Activated CD8-positive, alpha-beta memory T cell treated with anti-CD3 and anti-CD28 coated beads, Interleukin-2, amount 10 ng/mL, durations not matched to agents 7 days and 5 days (primary cell): ENCODE results near the gene PLPP3. TPM values are rescaled to one million over a fixed set of nuclear protein-coding genes. Genes with fewer than 3 reads are reported as not detected.

Experiments used
- ATAC-seq: fragments of 150-1000 bp; cut with Tn5 transposase; one replicate; pipeline ENCODE4 v1.10.0; 2021; ENCODE audit warnings: moderate library complexity
- CTCF ChIA-PET: fragments of 350-600 bp; sonication (Branson Sonifier 250); formaldehyde crosslinking; loops from one replicate; lab custom pipeline; 2021; ENCODE audit warnings: antibody characterized with exemption; lab: Charles Lee
- DNase-seq: peaks from one replicate; pipeline ENCODE4 v3.0.0-alpha.2; 2020
- H3K27ac Mint-ChIP-seq: one replicate; pipeline ENCODE4 v1.8.0; 2021; ENCODE audit warnings: mild to moderate bottlenecking, mixed read lengths
- H3K27me3 Mint-ChIP-seq: one replicate; pipeline ENCODE4 v1.8.0; 2021; ENCODE audit warnings: mixed read lengths
- H3K36me3 Mint-ChIP-seq: one replicate; pipeline ENCODE4 v1.8.0; 2021; ENCODE audit warnings: mild to moderate bottlenecking, mixed read lengths
- H3K4me1 Mint-ChIP-seq: one replicate; pipeline ENCODE4 v1.8.0; 2021; ENCODE audit warnings: mixed read lengths
- H3K4me3 Mint-ChIP-seq: one replicate; pipeline ENCODE4 v1.8.0; 2021; ENCODE audit warnings: mild to moderate bottlenecking, moderate library complexity, mixed read lengths
- H3K9me3 Mint-ChIP-seq: one replicate; pipeline ENCODE4 v1.8.0; 2022; ENCODE audit warnings: low read depth, mixed read lengths
- total RNA-seq, 2 experiments: library from RNA; stranded (reverse); gene quantifications; one replicate each; pipeline ENCODE4 v1.2.3, GENCODE V29; 2021

The PLPP3 gene
- total RNA-seq, 2 experiments from 2014 or later: not detected

- Mint-ChIP-seq H3K36me3 (no peaks in the 10 kb centered on the region), H3K27ac (no peak overlapping the region), H3K9me3 (no peaks in the 10 kb centered on the region), H3K4me3 (no peak overlapping the region), H3K27me3 (no peaks in the 10 kb centered on the region), H3K4me1 (no peaks in the 10 kb centered on the region)
- CTCF ChIA-PET: interaction anchor here (1.0 kb wide), 1 partner anchor 14 kb away, joined by 3 read pairs; no protein-coding TSS in a partner anchor
- DNase-seq (no peak), ATAC-seq (no peak)
These were observed 8.4 kb downstream of the PLPP3 start for GRCh38 chr1:56570924-56571372.

- ATAC-seq (no peak), DNase-seq (no peak)
- CTCF ChIA-PET: no interaction called here
- H3K27ac Mint-ChIP-seq: no peak overlapping the region
- no peak overlapping the region for H3K4me3 Mint-ChIP-seq
- no peaks in the 10 kb centered on the region for H3K36me3 Mint-ChIP-seq
- no peaks in the 10 kb centered on the region for H3K27me3 Mint-ChIP-seq
- H3K9me3 Mint-ChIP-seq: no peaks in the 10 kb centered on the region
- H3K4me1 Mint-ChIP-seq: peaks cover 4% of the 10 kb centered on the region
These were observed 9.7 kb downstream of the PLPP3 start for GRCh38 chr1:56569661-56570060.

- no peak for ATAC-seq
- Mint-ChIP-seq H3K9me3 (no peaks in the 10 kb centered on the region), H3K4me1 (peaks cover 4% of the 10 kb centered on the region), H3K36me3 (no peaks in the 10 kb centered on the region), H3K4me3 (no peak overlapping the region), H3K27me3 (no peaks in the 10 kb centered on the region), H3K27ac (no peak overlapping the region)
- no peak for DNase-seq
- CTCF ChIA-PET: no interaction called here
These were observed 12.4 kb downstream of the PLPP3 start for GRCh38 chr1:56566994-56567393.

- no peak overlapping the region for H3K27ac Mint-ChIP-seq
- ATAC-seq: no peak
- H3K36me3 Mint-ChIP-seq: no peaks in the 10 kb centered on the region
- no peak for DNase-seq
- H3K27me3 Mint-ChIP-seq: no peaks in the 10 kb centered on the region
- CTCF ChIA-PET: no interaction called here
- H3K9me3 Mint-ChIP-seq: no peaks in the 10 kb centered on the region
- H3K4me3 Mint-ChIP-seq: no peak overlapping the region
- H3K4me1 Mint-ChIP-seq: peaks cover 4% of the 10 kb centered on the region
These were observed 13.2 kb downstream of the PLPP3 start for GRCh38 chr1:56566061-56566744.

GRCh38 chr1:56564615-56565014 is 14.7 kb downstream of the PLPP3 start:
- ATAC-seq (no peak), DNase-seq (no peak)
- Mint-ChIP-seq H3K4me1 (peaks cover 4% of the 10 kb centered on the region), H3K27me3 (no peaks in the 10 kb centered on the region), H3K36me3 (no peaks in the 10 kb centered on the region), H3K4me3 (no peak overlapping the region), H3K27ac (no peak overlapping the region), H3K9me3 (no peaks in the 10 kb centered on the region)
- CTCF ChIA-PET: no interaction called here

GRCh38 chr1:56563568-56563967 is 15.8 kb downstream of the PLPP3 start:
- Mint-ChIP-seq H3K27ac (no peak overlapping the region), H3K4me1 (peaks cover 4% of the 10 kb centered on the region), H3K27me3 (no peaks in the 10 kb centered on the region), H3K4me3 (no peak overlapping the region), H3K9me3 (no peaks in the 10 kb centered on the region), H3K36me3 (no peaks in the 10 kb centered on the region)
- DNase-seq (no peak), ATAC-seq (no peak)
- CTCF ChIA-PET: no interaction called here

- H3K27me3 Mint-ChIP-seq: no peaks in the 10 kb centered on the region
- DNase-seq (no peak), ATAC-seq (no peak)
- peaks cover 4% of the 10 kb centered on the region for H3K4me1 Mint-ChIP-seq
- no peaks in the 10 kb centered on the region for H3K9me3 Mint-ChIP-seq
- H3K4me3 Mint-ChIP-seq: no peak overlapping the region
- CTCF ChIA-PET: no interaction called here
- no peak overlapping the region for H3K27ac Mint-ChIP-seq
- H3K36me3 Mint-ChIP-seq: no peaks in the 10 kb centered on the region
These were observed 16.4 kb downstream of the PLPP3 start for GRCh38 chr1:56562891-56563452.

- DNase-seq (no peak), ATAC-seq (no peak)
- no peaks in the 10 kb centered on the region for H3K27me3 Mint-ChIP-seq
- H3K9me3 Mint-ChIP-seq: no peaks in the 10 kb centered on the region
- H3K36me3 Mint-ChIP-seq: no peaks in the 10 kb centered on the region
- H3K4me3 Mint-ChIP-seq: no peak overlapping the region
- no peak overlapping the region for H3K27ac Mint-ChIP-seq
- peaks cover 4% of the 10 kb centered on the region for H3K4me1 Mint-ChIP-seq
- CTCF ChIA-PET: no interaction called here
These were observed 17.9 kb downstream of the PLPP3 start for GRCh38 chr1:56561227-56562019.

GRCh38 chr1:56557746-56558145 is 21.6 kb downstream of the PLPP3 start:
- ATAC-seq (no peak), DNase-seq (no peak)
- Mint-ChIP-seq H3K36me3 (no peaks in the 10 kb centered on the region), H3K27me3 (no peaks in the 10 kb centered on the region), H3K9me3 (no peaks in the 10 kb centered on the region), H3K4me1 (no peaks in the 10 kb centered on the region), H3K27ac (no peak overlapping the region), H3K4me3 (no peak overlapping the region)
- CTCF ChIA-PET: no interaction called here

- CTCF ChIA-PET: no interaction called here
- Mint-ChIP-seq H3K9me3 (no peaks in the 10 kb centered on the region), H3K4me3 (no peak overlapping the region), H3K36me3 (no peaks in the 10 kb centered on the region), H3K4me1 (no peaks in the 10 kb centered on the region), H3K27ac (no peak overlapping the region), H3K27me3 (no peaks in the 10 kb centered on the region)
- no peak for ATAC-seq
- no peak for DNase-seq
These were observed 23.9 kb downstream of the PLPP3 start for GRCh38 chr1:56555448-56555847.

- Mint-ChIP-seq H3K4me3 (no peak overlapping the region), H3K4me1 (no peaks in the 10 kb centered on the region), H3K27ac (no peak overlapping the region), H3K27me3 (no peaks in the 10 kb centered on the region), H3K9me3 (no peaks in the 10 kb centered on the region), H3K36me3 (no peaks in the 10 kb centered on the region)
- ATAC-seq (no peak), DNase-seq (no peak)
- CTCF ChIA-PET: no interaction called here
These were observed 26.3 kb downstream of the PLPP3 start for GRCh38 chr1:56553046-56553445.

- Mint-ChIP-seq H3K27me3 (no peaks in the 10 kb centered on the region), H3K4me1 (no peaks in the 10 kb centered on the region), H3K4me3 (no peak overlapping the region), H3K36me3 (no peaks in the 10 kb centered on the region), H3K9me3 (no peaks in the 10 kb centered on the region), H3K27ac (no peak overlapping the region)
- CTCF ChIA-PET: no interaction called here
- ATAC-seq: no peak
- no peak for DNase-seq
These were observed 27.0 kb downstream of the PLPP3 start for GRCh38 chr1:56552349-56552748.

GRCh38 chr1:56551691-56552090 is 27.7 kb downstream of the PLPP3 start:
- H3K9me3 Mint-ChIP-seq: no peaks in the 10 kb centered on the region
- no peak overlapping the region for H3K4me3 Mint-ChIP-seq
- H3K4me1 Mint-ChIP-seq: no peaks in the 10 kb centered on the region
- H3K27ac Mint-ChIP-seq: no peak overlapping the region
- DNase-seq: no peak
- no peaks in the 10 kb centered on the region for H3K27me3 Mint-ChIP-seq
- H3K36me3 Mint-ChIP-seq: no peaks in the 10 kb centered on the region
- CTCF ChIA-PET: no interaction called here
- no peak for ATAC-seq

GRCh38 chr1:56550859-56551188 is 28.5 kb downstream of the PLPP3 start:
- DNase-seq (no peak), ATAC-seq (no peak)
- H3K36me3 Mint-ChIP-seq: no peaks in the 10 kb centered on the region
- CTCF ChIA-PET: no interaction called here
- no peak overlapping the region for H3K27ac Mint-ChIP-seq
- no peaks in the 10 kb centered on the region for H3K9me3 Mint-ChIP-seq
- no peaks in the 10 kb centered on the region for H3K27me3 Mint-ChIP-seq
- no peak overlapping the region for H3K4me3 Mint-ChIP-seq
- no peaks in the 10 kb centered on the region for H3K4me1 Mint-ChIP-seq
